HL-60 (cell line): ENCODE results near the gene KLF16.

Experiments used
- CTCF ChIP-seq: IDR thresholded peaks from one replicate; pipeline ENCODE4 v1.5.1; 2011; ENCODE audit warnings: low read length, control low read depth, inconsistent platforms; ENCODE audit not compliant: insufficient read depth
- GABPA ChIP-seq: IDR thresholded peaks from 2 replicates; pipeline ENCODE4 v1.6.1; 2012; ENCODE audit warnings: low read depth
- POLR2AphosphoS5 ChIP-seq: IDR thresholded peaks from 2 replicates; pipeline ENCODE4 v1.6.1; 2012; ENCODE audit warnings: low read depth
- TF ChIP-seq, protein P1 (sequence below): IDR thresholded peaks from 2 replicates; pipeline ENCODE4 v1.6.1; 2012; ENCODE audit warnings: low read depth; ENCODE audit not compliant: insufficient replicate concordance

DNA sequence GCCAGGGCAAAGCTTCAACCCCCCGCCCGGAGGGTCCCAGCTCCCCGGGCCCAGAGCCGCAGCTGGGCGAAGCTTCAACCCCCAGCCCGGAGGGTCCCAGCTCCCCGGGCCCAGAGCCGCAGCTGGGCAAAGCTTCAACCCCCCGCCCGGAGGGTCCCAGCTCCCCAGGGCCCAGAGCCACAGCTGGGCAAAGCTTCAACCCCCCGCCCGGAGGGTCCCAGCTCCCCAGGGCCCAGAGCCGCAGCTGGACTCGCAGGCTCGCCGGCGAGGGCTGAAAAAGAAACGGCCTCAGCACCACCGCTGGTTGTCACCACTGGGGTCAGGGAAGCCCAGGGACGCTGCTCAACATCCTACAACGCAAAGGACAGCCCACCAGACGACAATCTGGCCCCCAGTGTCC is 20.3 kb downstream of the KLF16 start:
- TF ChIP-seq CTCF (no peak), POLR2AphosphoS5 (no peak), GABPA (no peak)
- TF ChIP-seq, protein P1, sequence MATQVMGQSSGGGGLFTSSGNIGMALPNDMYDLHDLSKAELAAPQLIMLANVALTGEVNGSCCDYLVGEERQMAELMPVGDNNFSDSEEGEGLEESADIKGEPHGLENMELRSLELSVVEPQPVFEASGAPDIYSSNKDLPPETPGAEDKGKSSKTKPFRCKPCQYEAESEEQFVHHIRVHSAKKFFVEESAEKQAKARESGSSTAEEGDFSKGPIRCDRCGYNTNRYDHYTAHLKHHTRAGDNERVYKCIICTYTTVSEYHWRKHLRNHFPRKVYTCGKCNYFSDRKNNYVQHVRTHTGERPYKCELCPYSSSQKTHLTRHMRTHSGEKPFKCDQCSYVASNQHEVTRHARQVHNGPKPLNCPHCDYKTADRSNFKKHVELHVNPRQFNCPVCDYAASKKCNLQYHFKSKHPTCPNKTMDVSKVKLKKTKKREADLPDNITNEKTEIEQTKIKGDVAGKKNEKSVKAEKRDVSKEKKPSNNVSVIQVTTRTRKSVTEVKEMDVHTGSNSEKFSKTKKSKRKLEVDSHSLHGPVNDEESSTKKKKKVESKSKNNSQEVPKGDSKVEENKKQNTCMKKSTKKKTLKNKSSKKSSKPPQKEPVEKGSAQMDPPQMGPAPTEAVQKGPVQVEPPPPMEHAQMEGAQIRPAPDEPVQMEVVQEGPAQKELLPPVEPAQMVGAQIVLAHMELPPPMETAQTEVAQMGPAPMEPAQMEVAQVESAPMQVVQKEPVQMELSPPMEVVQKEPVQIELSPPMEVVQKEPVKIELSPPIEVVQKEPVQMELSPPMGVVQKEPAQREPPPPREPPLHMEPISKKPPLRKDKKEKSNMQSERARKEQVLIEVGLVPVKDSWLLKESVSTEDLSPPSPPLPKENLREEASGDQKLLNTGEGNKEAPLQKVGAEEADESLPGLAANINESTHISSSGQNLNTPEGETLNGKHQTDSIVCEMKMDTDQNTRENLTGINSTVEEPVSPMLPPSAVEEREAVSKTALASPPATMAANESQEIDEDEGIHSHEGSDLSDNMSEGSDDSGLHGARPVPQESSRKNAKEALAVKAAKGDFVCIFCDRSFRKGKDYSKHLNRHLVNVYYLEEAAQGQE, result no peak
